Hematopoietic multipotent progenitor cell treated with erythropoietin and hydrocortisone succinate and interleukin-3 and kit ligand, for 17 days (in vitro differentiated cells): ENCODE measurements around the gene ERMP1.

Source experiments
- DNase-seq: peaks from one replicate; pipeline ENCODE4 v3.0.0-alpha.2; 2015; ENCODE audit warnings: low spot score

ERMP1 gene

GRCh38 chr9:5778805-5779204, 54.1 kb downstream of the ERMP1 start:
- DNase-seq: no peak

GRCh38 chr9:5773324-5773999, 59.5 kb downstream of the ERMP1 start:
- no peak for DNase-seq

DNA sequence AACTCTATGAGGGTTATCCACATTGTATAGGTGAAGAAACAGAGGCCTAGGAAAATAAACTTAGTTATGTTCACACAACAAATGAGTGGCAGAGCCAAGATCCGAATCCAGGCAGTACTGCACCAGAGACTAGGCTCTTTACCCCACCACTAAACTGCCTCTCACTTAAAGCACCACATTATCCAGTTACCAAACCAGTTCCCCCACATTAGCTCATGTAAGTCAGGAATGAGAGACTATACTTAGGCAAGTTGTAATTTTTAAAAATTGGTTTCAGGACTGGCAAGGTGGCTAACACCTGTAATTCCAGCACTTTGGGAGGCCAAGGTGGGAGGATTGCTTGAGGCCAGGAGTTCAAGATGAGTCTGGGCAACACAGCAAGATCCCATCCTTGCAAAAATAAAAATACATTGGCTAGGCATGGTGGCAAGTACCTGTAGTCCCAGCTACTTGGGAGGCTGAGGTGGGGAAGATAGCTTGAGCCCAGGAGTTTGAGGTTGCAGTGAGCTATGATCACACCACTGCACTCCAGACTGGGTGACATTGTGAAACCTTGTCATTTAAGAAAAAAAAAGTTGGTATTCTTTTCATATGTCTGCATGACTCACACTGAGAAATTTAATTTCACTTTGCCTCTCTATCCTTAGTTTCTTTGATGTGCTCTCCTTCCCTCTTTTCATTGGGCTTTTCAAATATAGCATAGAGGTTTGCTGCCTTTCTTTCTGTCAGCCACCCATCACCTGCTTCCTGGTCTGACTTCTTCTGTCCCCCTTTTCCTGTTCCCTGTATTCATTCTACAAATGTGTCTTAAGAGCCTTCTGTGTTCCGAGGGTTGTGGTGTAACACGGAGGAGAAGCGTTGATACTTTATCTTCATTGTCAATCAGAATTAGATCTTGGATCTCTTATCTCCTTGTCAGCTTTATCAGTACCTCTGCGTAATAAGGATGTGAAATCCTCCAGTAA, 64.7 kb downstream of the ERMP1 start:
- no peak for DNase-seq

DNA sequence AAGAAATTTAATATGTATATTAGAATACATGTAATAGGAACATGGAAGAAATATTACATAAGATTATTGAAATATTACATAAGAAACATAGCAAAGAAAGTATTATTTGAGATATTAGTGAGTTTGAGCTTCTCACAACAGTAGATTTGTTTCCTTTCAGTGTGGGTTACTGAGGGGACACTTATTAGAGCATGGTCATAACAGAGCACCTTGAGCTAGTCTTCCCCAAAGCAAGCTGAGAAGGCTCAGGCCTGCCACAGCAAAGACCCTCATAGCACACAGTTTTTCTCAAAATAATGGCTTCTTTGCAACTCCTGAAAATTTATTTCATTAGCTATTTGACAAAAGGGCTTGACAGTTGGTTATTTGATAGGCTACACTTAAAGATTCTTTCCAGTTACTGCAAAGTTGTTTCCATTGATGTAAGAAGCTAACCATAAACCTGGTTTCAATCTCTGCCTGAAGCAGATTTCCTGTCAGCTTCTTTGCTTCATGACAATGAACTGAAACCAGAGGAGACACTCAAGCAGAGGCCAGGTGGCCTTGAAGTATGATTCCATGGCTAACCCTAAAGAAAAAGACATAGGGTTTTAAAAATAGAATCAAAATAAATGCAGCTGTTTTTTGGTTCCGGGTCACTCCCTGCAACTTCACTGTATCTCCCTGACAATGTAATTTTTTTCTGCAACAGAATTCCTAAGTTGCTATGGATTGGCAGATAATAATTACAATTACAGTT, 68.6 kb downstream of the ERMP1 start:
- DNase-seq: no peak

DNA sequence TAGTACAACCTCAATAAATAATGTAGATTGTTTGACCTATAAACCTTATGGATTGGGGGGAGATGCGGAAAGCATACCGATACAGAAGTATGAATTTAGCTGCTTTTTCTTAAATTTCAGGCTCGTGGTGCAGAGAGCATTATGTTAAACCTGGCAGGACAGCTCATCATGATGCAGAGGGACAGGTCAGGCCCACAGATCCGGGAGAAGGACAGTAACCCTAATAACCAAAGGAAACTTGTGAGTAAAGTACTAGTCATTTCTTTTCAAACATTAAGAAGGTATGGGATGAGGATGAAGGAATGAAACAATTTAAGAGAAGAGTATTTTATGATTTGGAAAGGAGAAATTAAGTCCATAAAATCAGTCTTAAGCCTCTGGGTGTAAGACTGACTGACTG, 70.5 kb downstream of the ERMP1 start:
- DNase-seq: no peak

GRCh38 chr9:5760338-5760737, 72.6 kb downstream of the ERMP1 start:
- DNase-seq: no peak

- DNase-seq: no peak
Observed at GRCh38 chr9:5756633-5757032, 76.3 kb downstream of the ERMP1 start.

DNA sequence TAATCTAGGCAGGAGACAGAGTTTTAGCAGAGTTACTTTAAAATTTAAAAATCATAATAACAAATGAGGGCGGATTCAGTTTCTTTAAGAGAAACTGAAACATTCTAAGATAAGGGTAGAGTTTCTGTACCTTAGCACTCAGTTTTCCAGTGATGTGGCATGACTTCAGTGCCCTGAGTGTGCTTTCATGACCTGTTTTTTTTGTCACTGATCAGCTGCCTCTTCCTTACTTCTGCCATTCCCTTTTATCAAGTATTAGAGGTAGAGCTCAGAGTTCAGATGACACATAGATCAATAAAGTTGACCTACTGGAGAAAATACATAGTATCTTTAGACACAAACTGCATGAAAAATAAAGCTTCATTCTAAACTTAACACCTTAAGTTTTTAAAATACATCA, 82.3 kb downstream of the ERMP1 start:
- no peak for DNase-seq

DNA sequence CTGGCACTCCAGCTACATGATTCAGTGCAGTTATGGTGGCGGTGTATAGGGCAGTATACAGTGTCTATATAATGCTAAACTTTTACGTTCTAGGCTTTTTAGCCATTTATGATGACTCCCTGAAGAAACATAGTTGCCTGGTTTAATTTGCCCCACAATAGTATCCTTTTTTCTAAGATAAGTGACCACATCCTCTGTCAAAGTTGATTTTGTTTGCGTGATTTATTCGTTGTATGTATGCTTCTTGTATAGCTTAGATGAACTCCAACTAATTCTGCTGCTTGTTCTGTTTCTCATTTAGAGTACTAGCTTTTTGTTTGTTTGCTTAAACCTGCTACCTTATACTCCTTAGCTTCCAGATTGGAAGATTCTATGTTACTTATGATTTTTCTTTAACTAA, 83.6 kb downstream of the ERMP1 start:
- no peak for DNase-seq

- no peak for DNase-seq
Observed at GRCh38 chr9:5748438-5748837, 84.5 kb downstream of the ERMP1 start.

DNA sequence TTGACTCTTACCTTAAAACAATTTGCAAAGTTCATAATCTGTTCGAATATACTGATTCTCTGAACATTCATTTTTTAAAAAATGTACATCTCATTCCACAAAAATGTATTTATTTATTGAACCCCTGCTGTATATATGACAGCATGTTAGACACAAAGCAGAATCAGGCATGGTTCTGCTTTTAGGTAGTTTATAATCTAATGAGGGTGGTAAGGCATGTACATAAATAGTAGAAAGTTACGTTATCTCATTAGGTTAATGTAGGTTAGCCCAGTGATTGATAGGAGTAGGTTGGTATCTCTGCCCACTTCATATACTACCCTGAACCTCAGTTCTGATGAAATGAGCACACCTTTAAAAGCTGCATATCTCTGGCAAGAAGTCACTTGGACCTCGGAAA, 89.8 kb downstream of the ERMP1 start:
- DNase-seq: no peak

GRCh38 chr9:5736563-5737346, 96.2 kb downstream of the ERMP1 start:
- no peak for DNase-seq

- DNase-seq: no peak
Observed at GRCh38 chr9:5735072-5735471, 97.8 kb downstream of the ERMP1 start.
